Neural progenitor cell (in vitro differentiated cells): Measurements from ENCODE around the gene NHEJ1. TPM values are rescaled to one million over a fixed set of nuclear protein-coding genes. Genes with fewer than 3 reads are reported as not detected.

ENCODE experiments used
- DNase-seq: peaks from one replicate; pipeline ENCODE4 v3.0.0-alpha.2; 2016; ENCODE audit warnings: low spot score
- H2AFZ ChIP-seq: fragments of 200-600 bp; sonication (generic); replicated peaks from 2 replicates; pipeline ENCODE4 v1.6.1; 2016; ENCODE audit warnings: antibody characterized with exemption
- H3F3A ChIP-seq: fragments of 200-600 bp; sonication (generic); 2 replicates; pipeline ENCODE4 v1.6.1; 2016; ENCODE audit warnings: antibody characterized with exemption, low read depth
- H3K27ac ChIP-seq: fragments of 200-600 bp; sonication (generic); 2 replicates; pipeline ENCODE4 v1.5.1; 2016; ENCODE audit warnings: mild to moderate bottlenecking
- H3K27me3 ChIP-seq: fragments of 200-600 bp; sonication (generic); 2 replicates; pipeline ENCODE4 v1.6.1; 2016; ENCODE audit warnings: mild to moderate bottlenecking, moderate library complexity
- H3K36me3 ChIP-seq: fragments of 200-600 bp; sonication (generic); 2 replicates; pipeline ENCODE4 v1.5.1; 2016
- H3K4me1 ChIP-seq: fragments of 200-600 bp; sonication (generic); 2 replicates; pipeline ENCODE4 v1.6.1; 2016; ENCODE audit warnings: mixed run types
- H3K4me2 ChIP-seq: fragments of 200-600 bp; sonication (generic); 2 replicates; pipeline ENCODE4 v1.6.1; 2016
- H3K4me3 ChIP-seq: fragments of 200-600 bp; sonication (generic); 2 replicates; pipeline ENCODE4 v1.5.1; 2016
- H3K79me2 ChIP-seq: fragments of 200-600 bp; sonication (generic); 2 replicates; pipeline ENCODE4 v1.6.1; 2016; ENCODE audit warnings: low read depth
- H3K9ac ChIP-seq: fragments of 200-600 bp; sonication (generic); 2 replicates; pipeline ENCODE4 v1.6.1; 2016
- H3K9me3 ChIP-seq: fragments of 200-600 bp; sonication (generic); 2 replicates; pipeline ENCODE4 v1.5.1; 2016; ENCODE audit warnings: low read depth
- H4K20me1 ChIP-seq: fragments of 200-600 bp; sonication (generic); 2 replicates; pipeline ENCODE4 v1.6.1; 2016; ENCODE audit warnings: low read depth
- H3K27ac Mint-ChIP-seq: 3 replicates; pipeline ENCODE4 v1.8.0; 2021; ENCODE audit warnings: mixed read lengths
- H3K27me3 Mint-ChIP-seq: 2 replicates; pipeline ENCODE4 v1.8.0; 2022; ENCODE audit warnings: low read depth, mild to moderate bottlenecking, inconsistent platforms, moderate library complexity, mixed read lengths; ENCODE audit not compliant: insufficient read depth
- H3K36me3 Mint-ChIP-seq: 3 replicates; pipeline ENCODE4 v1.8.0; 2021; ENCODE audit warnings: mixed read lengths
- H3K4me1 Mint-ChIP-seq: 3 replicates; pipeline ENCODE4 v1.8.0; 2021; ENCODE audit warnings: mixed read lengths
- H3K4me3 Mint-ChIP-seq: 3 replicates; pipeline ENCODE4 v1.8.0; 2021; ENCODE audit warnings: mild to moderate bottlenecking, moderate library complexity, mixed read lengths
- H3K9me3 Mint-ChIP-seq: 3 replicates; pipeline ENCODE4 v1.8.0; 2020; ENCODE audit warnings: mixed read lengths
- CTCF ChIP-seq: fragments of 200-600 bp; sonication (generic); IDR thresholded peaks from 2 replicates; pipeline ENCODE4 v1.5.1; 2017; ENCODE audit warnings: antibody characterized with exemption, mild to moderate bottlenecking
- EZH2 ChIP-seq: fragments of 200-600 bp; sonication (generic); IDR thresholded peaks from 2 replicates; pipeline ENCODE4 v1.6.1; 2017; ENCODE audit warnings: antibody characterized with exemption, mild to moderate bottlenecking, moderate library complexity
- EZH2phosphoT487 ChIP-seq: fragments of 200-600 bp; sonication (generic); IDR thresholded peaks from 2 replicates; pipeline ENCODE4 v1.6.1; 2017; ENCODE audit warnings: antibody characterized with exemption
- total RNA-seq: library from RNA; depleted of rRNA; stranded (reverse); fragments of >200 nt; gene quantifications from 2 replicates; pipeline ENCODE4 v1.2.3, GENCODE V29; 2015; ENCODE audit warnings: low replicate concordance

The NHEJ1 gene
- total RNA-seq, 1 donor from 2014 or later, result 25.5 TPM

GRCh38 chr2:219035942-219036341 lies 124.7 kb downstream of the NHEJ1 start:
- H3K27me3 Mint-ChIP-seq, result peaks cover 15% of the 10 kb centered on the region
- Histone ChIP-seq H3K9ac (no peak overlapping the region), H3K9me3 (no peaks in the 10 kb centered on the region), H3K4me2 (no peak overlapping the region), H2AFZ (no peak overlapping the region), H3K4me3 (no peak overlapping the region), H3F3A (no peaks in the 10 kb centered on the region), H4K20me1 (no peaks in the 10 kb centered on the region), H3K27ac (no peak overlapping the region), H3K27me3 (peaks cover 82% of the 10 kb centered on the region), H3K36me3 (no peaks in the 10 kb centered on the region), H3K79me2 (no peaks in the 10 kb centered on the region), H3K4me1 (no peaks in the 10 kb centered on the region)
- DNase-seq, result no peak
- TF ChIP-seq EZH2phosphoT487 (no peak), CTCF (no peak), EZH2 (no peak)
- H3K9me3 Mint-ChIP-seq, result no peaks in the 10 kb centered on the region
- no peaks in the 10 kb centered on the region for H3K36me3 Mint-ChIP-seq
- H3K4me3 Mint-ChIP-seq, result no peak overlapping the region
- no peak overlapping the region for H3K27ac Mint-ChIP-seq
- H3K4me1 Mint-ChIP-seq, result no peaks in the 10 kb centered on the region

GRCh38 chr2:219034823-219035222 lies 125.8 kb downstream of the NHEJ1 start:
- Histone ChIP-seq H3F3A (no peaks in the 10 kb centered on the region), H3K27ac (no peak overlapping the region), H3K36me3 (no peaks in the 10 kb centered on the region), H4K20me1 (no peaks in the 10 kb centered on the region), H3K4me3 (no peak overlapping the region), H3K4me2 (no peak overlapping the region), H3K27me3 (peaks cover 72% of the 10 kb centered on the region), H3K9ac (no peak overlapping the region), H3K4me1 (no peaks in the 10 kb centered on the region), H3K79me2 (no peaks in the 10 kb centered on the region), H3K9me3 (no peaks in the 10 kb centered on the region), H2AFZ (no peak overlapping the region)
- peaks cover 3% of the 10 kb centered on the region for H3K4me1 Mint-ChIP-seq
- H3K4me3 Mint-ChIP-seq, result no peak overlapping the region
- H3K9me3 Mint-ChIP-seq, result no peaks in the 10 kb centered on the region
- DNase-seq, result no peak
- TF ChIP-seq CTCF (no peak), EZH2phosphoT487 (no peak), EZH2 (no peak)
- peaks cover 15% of the 10 kb centered on the region for H3K27me3 Mint-ChIP-seq
- no peaks in the 10 kb centered on the region for H3K36me3 Mint-ChIP-seq
- no peak overlapping the region for H3K27ac Mint-ChIP-seq

- Histone ChIP-seq H3K27ac (no peak overlapping the region), H2AFZ (no peak overlapping the region), H4K20me1 (no peaks in the 10 kb centered on the region), H3K9ac (no peak overlapping the region), H3K79me2 (no peaks in the 10 kb centered on the region), H3K4me2 (no peak overlapping the region), H3F3A (no peaks in the 10 kb centered on the region), H3K36me3 (no peaks in the 10 kb centered on the region), H3K27me3 (peaks cover 49% of the 10 kb centered on the region), H3K4me1 (no peaks in the 10 kb centered on the region), H3K4me3 (no peak overlapping the region), H3K9me3 (no peaks in the 10 kb centered on the region)
- Mint-ChIP-seq H3K4me1 (peaks cover 4% of the 10 kb centered on the region), H3K27me3 (peaks cover 11% of the 10 kb centered on the region), H3K4me3 (no peak overlapping the region), H3K9me3 (no peaks in the 10 kb centered on the region), H3K27ac (no peak overlapping the region), H3K36me3 (no peaks in the 10 kb centered on the region)
- TF ChIP-seq CTCF, result no peak
- TF ChIP-seq EZH2, result no peak
- TF ChIP-seq EZH2phosphoT487, result no peak
- no peak for DNase-seq
Observed at GRCh38 chr2:219032051-219032745, 128.4 kb downstream of the NHEJ1 start.
